ENCODE results near the gene ZC3H4. TPM values are rescaled to one million over a fixed set of nuclear protein-coding genes. Genes with fewer than 3 reads are reported as not detected.

ZC3H4 gene
- total and polyA plus RNA-seq, 2 donors (not counting 3 experiments of a cell fraction or from before 2014, with no cell fraction given) = 6.2 to 63.9 TPM

GRCh38 chr19:47104680-47105079, 8.9 kb downstream of the ZC3H4 start:
- H3K4me2 ChIP-seq (ENCODE audit: insufficient read depth, low read length) = no peak overlapping the region
- DNase-seq (ENCODE audit: low read depth, low spot score) (no peak), FAIRE-seq (no peak)
- H3K27me3 ChIP-seq (ENCODE audit: control insufficient read depth in 2 of 2, insufficient read depth in 2 of 2, low read length in 2 of 2) = no peaks in the 10 kb centered on the region
- ChIA-PET CTCF (interaction anchor here (1.2 kb wide), 1 partner anchor 25 kb away, joined by 4 read pairs; no protein-coding TSS in a partner anchor), POLR2A (no interaction called here)
- H2AFZ ChIP-seq (ENCODE audit: low read depth, low read length) = no peak overlapping the region
- H3K9ac ChIP-seq (replicated peaks; ENCODE audit: extremely low read depth, insufficient read depth, low read length) = no peak overlapping the region
- no peaks in the 10 kb centered on the region for H4K20me1 ChIP-seq (replicated peaks; ENCODE audit: control insufficient read depth, extremely low read depth, insufficient read depth, low read length)
- H3K4me3 ChIP-seq (replicated peaks in 1 of 3; ENCODE audit: insufficient read depth in 1 of 3, low read depth in 1 of 3, low read length in 3 of 3) = no peak overlapping the region
- H3K79me2 ChIP-seq (ENCODE audit: control insufficient read depth, insufficient read depth, low read length) = peaks cover 89% of the 10 kb centered on the region
- dilution Hi-C loops (cut with MboI; ENCODE audit: extremely low pct_ligation_motif_present, low sequenced_read_pairs) = no loop called here
- no peak for TF ChIP-seq MYC (IDR thresholded peaks at IDR 0.05; ENCODE audit: low read depth, low read length)
- no peak for TF ChIP-seq GATA2 (IDR thresholded peaks at IDR 0.05; ENCODE audit: insufficient read depth, insufficient read length, low read depth, low read length)
- no peak for TF ChIP-seq MAX (IDR thresholded peaks at IDR 0.05; ENCODE audit: insufficient read depth, insufficient read length)
- no peak for TF ChIP-seq POLR2AphosphoS5 (IDR thresholded peaks at IDR 0.05; ENCODE audit: insufficient read depth, low read depth, low read length)
- no peak for TF ChIP-seq JUN (IDR thresholded peaks at IDR 0.05; ENCODE audit: borderline replicate concordance, insufficient read depth, insufficient read length, low read depth)
- TF ChIP-seq FOS (IDR thresholded peaks at IDR 0.05; ENCODE audit: borderline replicate concordance, insufficient read depth, low read length) = no peak
- TF ChIP-seq CTCF (IDR thresholded peaks at IDR 0.05; ENCODE audit: extremely low read depth in 1 of 2, insufficient read depth in 1 of 2, low read depth in 1 of 2, low read length in 2 of 2) = no peak
- TF ChIP-seq EZH2 (IDR thresholded peaks at IDR 0.05; ENCODE audit: borderline replicate concordance, low read depth, low read length, severe bottlenecking) = no peak
- no peak for TF ChIP-seq POLR2A (IDR thresholded peaks at IDR 0.05; ENCODE audit: low read depth, low read length)
- H3K36me3 ChIP-seq (ENCODE audit: control insufficient read depth in 2 of 2, extremely low read depth in 1 of 2, insufficient read depth in 2 of 2, low read length in 2 of 2) = no peaks in the 10 kb centered on the region
- H3K4me1 ChIP-seq (ENCODE audit: control insufficient read depth, extremely low read depth, insufficient read depth, low read length) = peaks cover 35% of the 10 kb centered on the region
- intact Hi-C loops (cut with micrococcal nuclease) = no loop called here
- no TSS peak for BruUV-seq (replicated peaks)
- no peaks in the 10 kb centered on the region for H3K9me3 ChIP-seq (replicated peaks; ENCODE audit: control insufficient read depth, insufficient read depth, low read length)
- no peaks in the 10 kb centered on the region for H3K9me1 ChIP-seq (replicated peaks; ENCODE audit: control insufficient read depth, extremely low read depth, insufficient read depth, low read length)
- H3K27ac ChIP-seq (ENCODE audit: insufficient read depth, low read depth, low read length) = no peak overlapping the region
